WTC11 (cell line): ENCODE data around the gene RASGRP2. TPM values are rescaled to one million over a fixed set of nuclear protein-coding genes. Genes with fewer than 3 reads are reported as not detected.

Experiments
- ATAC-seq: fragments of 200-7000 bp; cut with Tn5 transposase; 2 replicates; pipeline ENCODE4 v1.10.0; 2021; ENCODE audit warnings: mild to moderate bottlenecking, moderate library complexity
- CTCF ChIA-PET: fragments of 300-600 bp; sonication (Branson Sonifier 250); formaldehyde crosslinking; loops from one replicate; lab custom pipeline; 2021; ENCODE audit warnings: antibody characterized with exemption; lab: Charles Lee
- POLR2A ChIA-PET: fragments of 350-600 bp; sonication (Branson Sonifier 250); formaldehyde crosslinking; loops from one replicate; lab custom pipeline; 2021; ENCODE audit warnings: antibody characterized with exemption; lab: Charles Lee
- DNase-seq: peaks from one replicate; pipeline ENCODE4 v3.0.0; 2021; ENCODE audit warnings: low spot score
- H3K27ac Mint-ChIP-seq: 2 replicates; pipeline ENCODE4 v1.8.0; 2021; ENCODE audit warnings: mixed read lengths
- H3K27me3 Mint-ChIP-seq: 2 replicates; pipeline ENCODE4 v1.8.0; 2021; ENCODE audit warnings: low read depth, mild to moderate bottlenecking, moderate library complexity, mixed read lengths
- H3K36me3 Mint-ChIP-seq: 2 replicates; pipeline ENCODE4 v1.8.0; 2021; ENCODE audit warnings: mixed read lengths
- H3K4me1 Mint-ChIP-seq: 2 replicates; pipeline ENCODE4 v1.8.0; 2022; ENCODE audit warnings: mixed read lengths
- H3K4me3 Mint-ChIP-seq: 2 replicates; pipeline ENCODE4 v1.8.0; 2021; ENCODE audit warnings: mild to moderate bottlenecking, moderate library complexity, mixed read lengths
- H3K9me3 Mint-ChIP-seq: 2 replicates; pipeline ENCODE4 v1.8.0; 2021; ENCODE audit warnings: mixed read lengths
- CREB1 ChIP-seq: sonication (generic); formaldehyde crosslinking; IDR thresholded peaks from 2 replicates; pipeline ENCODE4 v1.8.0; 2023; ENCODE audit warnings: mild to moderate bottlenecking, missing genetic modification reagents
- ELF4 ChIP-seq: sonication (generic); formaldehyde crosslinking; IDR thresholded peaks from 2 replicates; pipeline ENCODE4 v1.8.1; 2022; ENCODE audit warnings: low read depth, mild to moderate bottlenecking, moderate library complexity, missing genetic modification reagents
- EMX1 ChIP-seq: fragments of 250-450 bp; sonication (Bioruptor Pico); IDR thresholded peaks from 2 replicates; pipeline ENCODE4 v1.8.0; 2021; ENCODE audit warnings: mild to moderate bottlenecking
- ESRRA ChIP-seq: sonication (generic); formaldehyde crosslinking; IDR thresholded peaks from 2 replicates; pipeline ENCODE4 v1.8.1; 2022; ENCODE audit warnings: mild to moderate bottlenecking, missing genetic modification reagents, borderline replicate concordance
- FOXP1 ChIP-seq: sonication (generic); formaldehyde crosslinking; IDR thresholded peaks from 2 replicates; pipeline ENCODE4 v1.8.0; 2022; ENCODE audit warnings: missing genetic modification reagents, mild to moderate bottlenecking, moderate library complexity, borderline replicate concordance
- GTF2I ChIP-seq: fragments of 250-450 bp; sonication (Bioruptor Pico); conservative IDR thresholded peaks from 2 replicates; pipeline ENCODE4 v1.4.0; 2021; ENCODE audit warnings: mild to moderate bottlenecking
- KAT7 ChIP-seq: sonication (generic); formaldehyde crosslinking; IDR thresholded peaks from 2 replicates; pipeline ENCODE4 v1.8.1; 2023; ENCODE audit warnings: missing genetic modification reagents, mild to moderate bottlenecking, borderline replicate concordance
- NFE2L1 ChIP-seq: sonication (generic); formaldehyde crosslinking; IDR thresholded peaks from 2 replicates; pipeline ENCODE4 v1.8.1; 2023; ENCODE audit warnings: missing genetic modification reagents
- NR1H2 ChIP-seq: sonication (generic); formaldehyde crosslinking; IDR thresholded peaks from 2 replicates; pipeline ENCODE4 v1.9.0; 2021; ENCODE audit warnings: mild to moderate bottlenecking, moderate library complexity, missing genetic modification reagents
- NR2C2 ChIP-seq: sonication (generic); formaldehyde crosslinking; IDR thresholded peaks from 2 replicates; pipeline ENCODE4 v1.8.0; 2022; ENCODE audit warnings: mild to moderate bottlenecking, missing genetic modification reagents
- RELA ChIP-seq: sonication (generic); formaldehyde crosslinking; IDR thresholded peaks from 2 replicates; pipeline ENCODE4 v1.8.1; 2022; ENCODE audit warnings: missing genetic modification reagents, mild to moderate bottlenecking, borderline replicate concordance
- SOX15 ChIP-seq: fragments of 250-450 bp; sonication (Bioruptor Pico); IDR thresholded peaks from 2 replicates; pipeline ENCODE4 v1.9.0; 2021; ENCODE audit warnings: mild to moderate bottlenecking
- TCF7 ChIP-seq: sonication (generic); formaldehyde crosslinking; IDR thresholded peaks from 2 replicates; pipeline ENCODE4 v1.8.0; 2022; ENCODE audit warnings: mild to moderate bottlenecking, low read depth, missing genetic modification reagents, moderate library complexity
- ZNF416 ChIP-seq: fragments of 250-450 bp; sonication (Bioruptor Pico); IDR thresholded peaks from 2 replicates; pipeline ENCODE4 v1.9.0; 2021; ENCODE audit warnings: mild to moderate bottlenecking, inconsistent platforms
- ZNF423 ChIP-seq: fragments of 250-450 bp; sonication (Bioruptor Pico); IDR thresholded peaks from 2 replicates; pipeline ENCODE4 v2.1.2; 2022; ENCODE audit warnings: mild to moderate bottlenecking, moderate library complexity
- total RNA-seq: library from RNA; stranded (reverse); gene quantifications from 3 replicates; pipeline ENCODE4 v1.2.3, GENCODE V29; 2021
- TF ChIP-seq, protein P1 (sequence below): fragments of 250-450 bp; sonication (Bioruptor Pico); IDR thresholded peaks from 2 replicates; pipeline ENCODE4 v1.9.0; 2021; ENCODE audit warnings: mild to moderate bottlenecking, borderline replicate concordance
- TF ChIP-seq, protein P2 (sequence below): sonication (generic); formaldehyde crosslinking; IDR thresholded peaks from 2 replicates; pipeline ENCODE4 v1.8.1; 2023; ENCODE audit warnings: mild to moderate bottlenecking, moderate library complexity, missing genetic modification reagents
- TF ChIP-seq, protein P3 (sequence below): sonication (generic); formaldehyde crosslinking; IDR thresholded peaks from 2 replicates; pipeline ENCODE4 v1.8.1; 2023; ENCODE audit warnings: mild to moderate bottlenecking, missing genetic modification reagents, borderline replicate concordance
- TF ChIP-seq, protein P4 (sequence below): sonication (generic); formaldehyde crosslinking; IDR thresholded peaks from 2 replicates; pipeline ENCODE4 v1.8.0; 2022; ENCODE audit warnings: mild to moderate bottlenecking, missing genetic modification reagents
- TF ChIP-seq, protein P5 (sequence below): sonication (generic); formaldehyde crosslinking; IDR thresholded peaks from 2 replicates; pipeline ENCODE4 v1.8.1; 2022; ENCODE audit warnings: low read depth, missing genetic modification reagents, borderline replicate concordance

Gene RASGRP2
- total RNA-seq, 1 experiment from 2014 or later, result 31.9 TPM

DNA sequence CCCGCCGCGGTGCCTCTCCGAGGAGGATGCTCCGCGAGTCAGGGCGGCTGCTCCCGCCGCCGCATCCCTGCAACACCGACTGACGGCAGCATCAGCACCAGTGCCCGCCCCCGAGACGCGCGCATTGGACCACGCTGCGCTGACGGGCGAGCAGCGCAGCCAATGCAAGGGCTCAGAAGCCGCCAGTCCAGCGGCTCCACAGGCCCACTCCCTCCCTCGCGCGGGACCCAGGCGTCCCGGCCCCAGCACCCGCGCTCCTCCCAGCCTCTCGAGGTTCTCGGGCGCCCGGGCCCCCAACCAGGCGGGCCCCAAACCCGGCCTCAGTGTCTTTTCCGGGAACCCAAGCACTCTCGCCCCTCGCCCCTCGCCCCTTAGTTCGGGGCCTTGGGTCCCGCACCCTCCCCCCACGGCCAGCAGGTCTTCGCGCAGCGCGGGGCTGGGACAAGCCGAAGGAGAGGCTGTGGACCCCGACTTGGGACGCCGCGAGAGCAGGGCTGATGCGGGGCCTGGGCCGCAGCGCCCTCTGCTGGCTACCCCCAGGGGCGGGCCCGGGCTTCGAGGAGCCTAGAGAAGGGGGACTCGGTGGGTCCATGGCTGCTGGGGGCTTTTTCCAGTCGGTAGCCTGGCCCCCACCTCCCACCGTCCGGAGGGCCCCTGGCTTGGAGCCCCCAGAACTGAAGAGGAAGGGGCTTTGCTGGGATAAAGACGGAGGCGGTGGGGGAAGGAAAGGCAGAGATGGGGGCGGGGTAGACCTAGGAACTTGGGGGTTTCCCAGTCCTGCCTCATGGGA, 20.6 kb downstream of the RASGRP2 start, which contains the start of gene NRXN2 (continued):
- TF ChIP-seq, protein P1, sequence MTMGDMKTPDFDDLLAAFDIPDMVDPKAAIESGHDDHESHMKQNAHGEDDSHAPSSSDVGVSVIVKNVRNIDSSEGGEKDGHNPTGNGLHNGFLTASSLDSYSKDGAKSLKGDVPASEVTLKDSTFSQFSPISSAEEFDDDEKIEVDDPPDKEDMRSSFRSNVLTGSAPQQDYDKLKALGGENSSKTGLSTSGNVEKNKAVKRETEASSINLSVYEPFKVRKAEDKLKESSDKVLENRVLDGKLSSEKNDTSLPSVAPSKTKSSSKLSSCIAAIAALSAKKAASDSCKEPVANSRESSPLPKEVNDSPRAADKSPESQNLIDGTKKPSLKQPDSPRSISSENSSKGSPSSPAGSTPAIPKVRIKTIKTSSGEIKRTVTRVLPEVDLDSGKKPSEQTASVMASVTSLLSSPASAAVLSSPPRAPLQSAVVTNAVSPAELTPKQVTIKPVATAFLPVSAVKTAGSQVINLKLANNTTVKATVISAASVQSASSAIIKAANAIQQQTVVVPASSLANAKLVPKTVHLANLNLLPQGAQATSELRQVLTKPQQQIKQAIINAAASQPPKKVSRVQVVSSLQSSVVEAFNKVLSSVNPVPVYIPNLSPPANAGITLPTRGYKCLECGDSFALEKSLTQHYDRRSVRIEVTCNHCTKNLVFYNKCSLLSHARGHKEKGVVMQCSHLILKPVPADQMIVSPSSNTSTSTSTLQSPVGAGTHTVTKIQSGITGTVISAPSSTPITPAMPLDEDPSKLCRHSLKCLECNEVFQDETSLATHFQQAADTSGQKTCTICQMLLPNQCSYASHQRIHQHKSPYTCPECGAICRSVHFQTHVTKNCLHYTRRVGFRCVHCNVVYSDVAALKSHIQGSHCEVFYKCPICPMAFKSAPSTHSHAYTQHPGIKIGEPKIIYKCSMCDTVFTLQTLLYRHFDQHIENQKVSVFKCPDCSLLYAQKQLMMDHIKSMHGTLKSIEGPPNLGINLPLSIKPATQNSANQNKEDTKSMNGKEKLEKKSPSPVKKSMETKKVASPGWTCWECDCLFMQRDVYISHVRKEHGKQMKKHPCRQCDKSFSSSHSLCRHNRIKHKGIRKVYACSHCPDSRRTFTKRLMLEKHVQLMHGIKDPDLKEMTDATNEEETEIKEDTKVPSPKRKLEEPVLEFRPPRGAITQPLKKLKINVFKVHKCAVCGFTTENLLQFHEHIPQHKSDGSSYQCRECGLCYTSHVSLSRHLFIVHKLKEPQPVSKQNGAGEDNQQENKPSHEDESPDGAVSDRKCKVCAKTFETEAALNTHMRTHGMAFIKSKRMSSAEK, result no peak
- TF ChIP-seq NR2C2 (no peak), SOX15 (CRISPR knock-in tag) (no peak), ZNF416 (CRISPR knock-in tag) (no peak), TCF7 (no peak), NFE2L1 (CRISPR knock-in tag) (no peak), GTF2I (CRISPR knock-in tag) (no peak), ESRRA (CRISPR knock-in tag) (no peak)
- TF ChIP-seq, protein P2, sequence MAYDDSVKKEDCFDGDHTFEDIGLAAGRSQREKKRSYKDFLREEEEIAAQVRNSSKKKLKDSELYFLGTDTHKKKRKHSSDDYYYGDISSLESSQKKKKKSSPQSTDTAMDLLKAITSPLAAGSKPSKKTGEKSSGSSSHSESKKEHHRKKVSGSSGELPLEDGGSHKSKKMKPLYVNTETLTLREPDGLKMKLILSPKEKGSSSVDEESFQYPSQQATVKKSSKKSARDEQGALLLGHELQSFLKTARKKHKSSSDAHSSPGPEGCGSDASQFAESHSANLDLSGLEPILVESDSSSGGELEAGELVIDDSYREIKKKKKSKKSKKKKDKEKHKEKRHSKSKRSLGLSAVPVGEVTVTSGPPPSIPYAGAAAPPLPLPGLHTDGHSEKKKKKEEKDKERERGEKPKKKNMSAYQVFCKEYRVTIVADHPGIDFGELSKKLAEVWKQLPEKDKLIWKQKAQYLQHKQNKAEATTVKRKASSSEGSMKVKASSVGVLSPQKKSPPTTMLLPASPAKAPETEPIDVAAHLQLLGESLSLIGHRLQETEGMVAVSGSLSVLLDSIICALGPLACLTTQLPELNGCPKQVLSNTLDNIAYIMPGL (CRISPR knock-in tag), result peak; percentile 97
- TF ChIP-seq, protein P3, sequence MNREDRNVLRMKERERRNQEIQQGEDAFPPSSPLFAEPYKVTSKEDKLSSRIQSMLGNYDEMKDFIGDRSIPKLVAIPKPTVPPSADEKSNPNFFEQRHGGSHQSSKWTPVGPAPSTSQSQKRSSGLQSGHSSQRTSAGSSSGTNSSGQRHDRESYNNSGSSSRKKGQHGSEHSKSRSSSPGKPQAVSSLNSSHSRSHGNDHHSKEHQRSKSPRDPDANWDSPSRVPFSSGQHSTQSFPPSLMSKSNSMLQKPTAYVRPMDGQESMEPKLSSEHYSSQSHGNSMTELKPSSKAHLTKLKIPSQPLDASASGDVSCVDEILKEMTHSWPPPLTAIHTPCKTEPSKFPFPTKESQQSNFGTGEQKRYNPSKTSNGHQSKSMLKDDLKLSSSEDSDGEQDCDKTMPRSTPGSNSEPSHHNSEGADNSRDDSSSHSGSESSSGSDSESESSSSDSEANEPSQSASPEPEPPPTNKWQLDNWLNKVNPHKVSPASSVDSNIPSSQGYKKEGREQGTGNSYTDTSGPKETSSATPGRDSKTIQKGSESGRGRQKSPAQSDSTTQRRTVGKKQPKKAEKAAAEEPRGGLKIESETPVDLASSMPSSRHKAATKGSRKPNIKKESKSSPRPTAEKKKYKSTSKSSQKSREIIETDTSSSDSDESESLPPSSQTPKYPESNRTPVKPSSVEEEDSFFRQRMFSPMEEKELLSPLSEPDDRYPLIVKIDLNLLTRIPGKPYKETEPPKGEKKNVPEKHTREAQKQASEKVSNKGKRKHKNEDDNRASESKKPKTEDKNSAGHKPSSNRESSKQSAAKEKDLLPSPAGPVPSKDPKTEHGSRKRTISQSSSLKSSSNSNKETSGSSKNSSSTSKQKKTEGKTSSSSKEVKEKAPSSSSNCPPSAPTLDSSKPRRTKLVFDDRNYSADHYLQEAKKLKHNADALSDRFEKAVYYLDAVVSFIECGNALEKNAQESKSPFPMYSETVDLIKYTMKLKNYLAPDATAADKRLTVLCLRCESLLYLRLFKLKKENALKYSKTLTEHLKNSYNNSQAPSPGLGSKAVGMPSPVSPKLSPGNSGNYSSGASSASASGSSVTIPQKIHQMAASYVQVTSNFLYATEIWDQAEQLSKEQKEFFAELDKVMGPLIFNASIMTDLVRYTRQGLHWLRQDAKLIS (CRISPR knock-in tag), result no peak

DNA sequence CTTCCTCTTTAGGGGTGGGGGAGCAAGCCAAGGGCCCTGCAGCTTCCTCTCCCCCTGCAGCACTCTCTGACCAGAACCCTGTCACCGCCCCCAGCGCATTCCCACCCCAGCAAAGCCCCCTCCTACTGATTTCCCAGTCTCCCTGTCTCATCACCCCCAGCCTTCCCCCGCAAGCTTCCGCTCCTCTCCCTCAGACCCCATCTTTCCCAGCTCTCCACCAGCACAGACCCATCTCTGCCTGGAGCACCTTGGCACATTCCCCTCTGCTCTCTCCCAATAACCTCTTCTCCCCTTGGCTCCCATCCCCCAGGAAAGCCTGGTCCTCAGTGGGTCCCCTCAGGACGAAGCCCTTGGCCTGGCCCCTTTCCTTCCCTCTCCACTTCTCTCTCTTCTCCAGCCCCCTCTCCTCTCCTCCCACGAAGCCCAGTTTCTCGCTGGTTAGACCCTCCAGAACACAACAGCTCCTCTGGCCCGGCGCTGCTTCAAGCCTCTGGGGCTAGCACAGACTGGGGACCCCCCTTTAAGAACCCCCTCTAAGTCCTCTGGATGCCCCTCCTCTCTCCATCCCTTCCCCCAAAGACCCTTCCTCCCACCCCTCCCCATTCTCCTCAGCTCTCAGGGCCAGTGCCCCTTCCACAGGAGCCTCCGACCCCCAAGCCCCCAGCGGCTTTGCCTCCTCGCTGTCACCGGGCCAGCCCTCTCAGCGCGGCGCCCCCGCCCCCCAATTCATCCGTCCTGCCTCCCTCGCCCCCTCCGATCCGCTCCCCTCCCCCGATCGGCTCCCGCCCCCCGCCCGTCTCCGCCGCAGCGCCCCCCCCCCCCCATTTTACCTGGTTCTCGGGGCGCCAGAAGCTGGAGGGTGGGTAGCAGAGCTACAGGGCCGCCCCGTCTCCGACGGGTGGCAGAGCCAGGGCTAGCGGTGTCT, 21.5 kb downstream of the RASGRP2 start:
- peaks cover 57% of the 10 kb centered on the region for H3K27me3 Mint-ChIP-seq
- POLR2A ChIA-PET, result interaction anchor here (0.6 kb wide), 1 partner anchor 24 kb away, joined by 5 read pairs; no protein-coding TSS in a partner anchor
- no peak for ATAC-seq
- TF ChIP-seq EMX1 (CRISPR knock-in tag), result no peak
- no peak for TF ChIP-seq ZNF423
- TF ChIP-seq CREB1 (CRISPR knock-in tag), result no peak
- TF ChIP-seq NR1H2 (CRISPR knock-in tag), result no peak
- TF ChIP-seq, protein P4, sequence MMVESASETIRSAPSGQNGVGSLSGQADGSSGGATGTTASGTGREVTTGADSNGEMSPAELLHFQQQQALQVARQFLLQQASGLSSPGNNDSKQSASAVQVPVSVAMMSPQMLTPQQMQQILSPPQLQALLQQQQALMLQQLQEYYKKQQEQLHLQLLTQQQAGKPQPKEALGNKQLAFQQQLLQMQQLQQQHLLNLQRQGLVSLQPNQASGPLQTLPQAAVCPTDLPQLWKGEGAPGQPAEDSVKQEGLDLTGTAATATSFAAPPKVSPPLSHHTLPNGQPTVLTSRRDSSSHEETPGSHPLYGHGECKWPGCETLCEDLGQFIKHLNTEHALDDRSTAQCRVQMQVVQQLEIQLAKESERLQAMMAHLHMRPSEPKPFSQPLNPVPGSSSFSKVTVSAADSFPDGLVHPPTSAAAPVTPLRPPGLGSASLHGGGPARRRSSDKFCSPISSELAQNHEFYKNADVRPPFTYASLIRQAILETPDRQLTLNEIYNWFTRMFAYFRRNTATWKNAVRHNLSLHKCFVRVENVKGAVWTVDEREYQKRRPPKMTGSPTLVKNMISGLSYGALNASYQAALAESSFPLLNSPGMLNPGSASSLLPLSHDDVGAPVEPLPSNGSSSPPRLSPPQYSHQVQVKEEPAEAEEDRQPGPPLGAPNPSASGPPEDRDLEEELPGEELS (CRISPR knock-in tag), result no peak
- no peak for TF ChIP-seq FOXP1 (CRISPR knock-in tag)
- no peak for TF ChIP-seq KAT7 (CRISPR knock-in tag)
- TF ChIP-seq RELA (CRISPR knock-in tag), result no peak
- no peak for TF ChIP-seq GTF2I (CRISPR knock-in tag)
- TF ChIP-seq, protein P5, sequence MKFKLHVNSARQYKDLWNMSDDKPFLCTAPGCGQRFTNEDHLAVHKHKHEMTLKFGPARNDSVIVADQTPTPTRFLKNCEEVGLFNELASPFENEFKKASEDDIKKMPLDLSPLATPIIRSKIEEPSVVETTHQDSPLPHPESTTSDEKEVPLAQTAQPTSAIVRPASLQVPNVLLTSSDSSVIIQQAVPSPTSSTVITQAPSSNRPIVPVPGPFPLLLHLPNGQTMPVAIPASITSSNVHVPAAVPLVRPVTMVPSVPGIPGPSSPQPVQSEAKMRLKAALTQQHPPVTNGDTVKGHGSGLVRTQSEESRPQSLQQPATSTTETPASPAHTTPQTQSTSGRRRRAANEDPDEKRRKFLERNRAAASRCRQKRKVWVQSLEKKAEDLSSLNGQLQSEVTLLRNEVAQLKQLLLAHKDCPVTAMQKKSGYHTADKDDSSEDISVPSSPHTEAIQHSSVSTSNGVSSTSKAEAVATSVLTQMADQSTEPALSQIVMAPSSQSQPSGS (CRISPR knock-in tag), result no peak
- TF ChIP-seq ELF4, result no peak

More for the DNA sequence above, 21.5 kb downstream of the RASGRP2 start:
- Mint-ChIP-seq H3K4me1 (peaks cover 45% of the 10 kb centered on the region), H3K27ac (no peak overlapping the region), H3K4me3 (peak overlapping the region; percentile 46; the same call in 1 of the 2 replicates), H3K36me3 (no peaks in the 10 kb centered on the region), H3K9me3 (no peaks in the 10 kb centered on the region)
- no peak for DNase-seq
- CTCF ChIA-PET, result interaction anchor here (0.6 to 2.8 kb wide), 15 partner anchors 18 to 292 kb away, joined by 3 to 33 read pairs (median 4); partner anchors contain the start of genes ARL2, PYGM and RASGRP2
